ENCODE results near the gene SOST.

The SOST gene

GRCh38 chr17:43728081-43728480 is 30.5 kb downstream of the SOST start:
- Histone ChIP-seq H3K9ac (ENCODE audit: low read length) (no peak overlapping the region), H3K36me3 (replicated peaks; ENCODE audit: low read depth, low read length) (no peaks in the 10 kb centered on the region), H3K9me3 (ENCODE audit: insufficient read depth, low read length) (no peaks in the 10 kb centered on the region), H3K4me1 (ENCODE audit: low read length) (no peaks in the 10 kb centered on the region), H3K4me3 (ENCODE audit: low read length) (no peak overlapping the region), H3K27ac (ENCODE audit: low read length) (no peak overlapping the region), H3K4me2 (ENCODE audit: low read length) (no peak overlapping the region), H3K27me3 (ENCODE audit: low read depth, low read length) (no peaks in the 10 kb centered on the region), H4K20me1 (ENCODE audit: insufficient read depth, low read length) (no peaks in the 10 kb centered on the region), H2AFZ (ENCODE audit: low read depth, low read length) (no peak overlapping the region), H3K79me2 (ENCODE audit: low read length) (no peaks in the 10 kb centered on the region)
- TF ChIP-seq EZH2phosphoT487 (IDR thresholded peaks at IDR 0.05; ENCODE audit: low read depth): no peak
- TF ChIP-seq, protein P1, sequence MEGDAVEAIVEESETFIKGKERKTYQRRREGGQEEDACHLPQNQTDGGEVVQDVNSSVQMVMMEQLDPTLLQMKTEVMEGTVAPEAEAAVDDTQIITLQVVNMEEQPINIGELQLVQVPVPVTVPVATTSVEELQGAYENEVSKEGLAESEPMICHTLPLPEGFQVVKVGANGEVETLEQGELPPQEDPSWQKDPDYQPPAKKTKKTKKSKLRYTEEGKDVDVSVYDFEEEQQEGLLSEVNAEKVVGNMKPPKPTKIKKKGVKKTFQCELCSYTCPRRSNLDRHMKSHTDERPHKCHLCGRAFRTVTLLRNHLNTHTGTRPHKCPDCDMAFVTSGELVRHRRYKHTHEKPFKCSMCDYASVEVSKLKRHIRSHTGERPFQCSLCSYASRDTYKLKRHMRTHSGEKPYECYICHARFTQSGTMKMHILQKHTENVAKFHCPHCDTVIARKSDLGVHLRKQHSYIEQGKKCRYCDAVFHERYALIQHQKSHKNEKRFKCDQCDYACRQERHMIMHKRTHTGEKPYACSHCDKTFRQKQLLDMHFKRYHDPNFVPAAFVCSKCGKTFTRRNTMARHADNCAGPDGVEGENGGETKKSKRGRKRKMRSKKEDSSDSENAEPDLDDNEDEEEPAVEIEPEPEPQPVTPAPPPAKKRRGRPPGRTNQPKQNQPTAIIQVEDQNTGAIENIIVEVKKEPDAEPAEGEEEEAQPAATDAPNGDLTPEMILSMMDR (IDR thresholded peaks at IDR 0.05; ENCODE audit: low read depth, low read length): no peak

- Histone ChIP-seq H3K4me3 (ENCODE audit: low read length) (no peak overlapping the region), H3K9me3 (ENCODE audit: insufficient read depth, low read length) (no peaks in the 10 kb centered on the region), H3K9ac (ENCODE audit: low read length) (no peak overlapping the region), H3K36me3 (replicated peaks; ENCODE audit: low read depth, low read length) (no peaks in the 10 kb centered on the region), H3K27ac (ENCODE audit: low read length) (no peak overlapping the region), H2AFZ (ENCODE audit: low read depth, low read length) (no peak overlapping the region), H3K79me2 (ENCODE audit: low read length) (no peaks in the 10 kb centered on the region), H3K4me2 (ENCODE audit: low read length) (no peak overlapping the region), H3K4me1 (ENCODE audit: low read length) (peaks cover 18% of the 10 kb centered on the region), H3K27me3 (ENCODE audit: low read depth, low read length) (no peaks in the 10 kb centered on the region), H4K20me1 (ENCODE audit: insufficient read depth, low read length) (no peaks in the 10 kb centered on the region)
- no peak for TF ChIP-seq EZH2phosphoT487 (IDR thresholded peaks at IDR 0.05; ENCODE audit: low read depth)
- TF ChIP-seq, protein P1 (IDR thresholded peaks at IDR 0.05; ENCODE audit: low read depth, low read length): no peak
Observed at GRCh38 chr17:43723697-43724359, 34.8 kb downstream of the SOST start.

DNA sequence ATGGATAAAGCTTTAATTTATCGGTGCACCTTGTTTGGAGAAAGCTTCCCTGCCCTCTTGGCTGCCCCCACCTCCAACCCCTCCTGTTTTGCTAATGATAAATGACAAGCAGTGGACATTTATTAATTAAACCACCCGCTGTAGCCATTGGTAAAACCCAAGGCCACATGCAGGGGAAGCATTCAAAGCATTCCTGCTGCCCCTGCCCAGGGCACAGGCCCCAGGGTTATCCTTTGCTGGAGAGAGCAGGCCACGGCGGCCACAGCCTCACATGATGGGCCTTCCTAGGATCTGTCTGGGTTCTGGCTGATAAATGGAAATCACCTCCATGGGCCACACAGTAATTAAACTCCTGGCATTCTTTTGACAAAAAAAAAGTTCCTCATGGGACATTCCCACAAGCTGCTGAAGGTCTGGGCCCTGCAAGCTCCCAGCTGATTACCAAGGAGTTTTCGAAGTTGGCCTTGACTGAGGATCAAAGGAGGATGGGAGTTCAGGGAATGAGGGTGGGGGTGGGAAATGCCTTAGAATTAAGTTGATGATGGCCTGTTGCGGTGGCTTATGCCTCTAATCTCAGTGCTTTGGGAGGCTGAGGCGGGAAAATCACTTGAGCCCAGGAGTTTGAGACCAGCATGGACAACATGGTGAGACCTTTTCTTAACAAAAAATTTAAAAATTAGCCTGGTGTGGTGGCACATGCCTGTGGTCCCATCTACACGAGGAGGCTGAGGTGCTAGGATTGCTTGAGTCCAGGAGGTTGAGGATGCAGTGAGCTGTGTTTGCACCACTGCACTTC is 35.5 kb downstream of the SOST start:
- H3K36me3 ChIP-seq (replicated peaks; ENCODE audit: low read depth, low read length): no peaks in the 10 kb centered on the region
- no peak overlapping the region for H2AFZ ChIP-seq (ENCODE audit: low read depth, low read length)
- no peak overlapping the region for H3K9ac ChIP-seq (ENCODE audit: low read length)
- no peak overlapping the region for H3K27ac ChIP-seq (ENCODE audit: low read length)
- TF ChIP-seq, protein P1 (IDR thresholded peaks at IDR 0.05; ENCODE audit: low read depth, low read length): no peak
- TF ChIP-seq EZH2phosphoT487 (IDR thresholded peaks at IDR 0.05; ENCODE audit: low read depth): no peak
- no peak overlapping the region for H3K4me2 ChIP-seq (ENCODE audit: low read length)
- H3K4me3 ChIP-seq (ENCODE audit: low read length): no peak overlapping the region
- H4K20me1 ChIP-seq (ENCODE audit: insufficient read depth, low read length): no peaks in the 10 kb centered on the region
- H3K4me1 ChIP-seq (ENCODE audit: low read length): peaks cover 18% of the 10 kb centered on the region
- H3K27me3 ChIP-seq (ENCODE audit: low read depth, low read length): no peaks in the 10 kb centered on the region
- H3K79me2 ChIP-seq (ENCODE audit: low read length): no peaks in the 10 kb centered on the region
- no peaks in the 10 kb centered on the region for H3K9me3 ChIP-seq (ENCODE audit: insufficient read depth, low read length)

- TF ChIP-seq EZH2phosphoT487 (IDR thresholded peaks at IDR 0.05; ENCODE audit: low read depth): no peak
- TF ChIP-seq, protein P1 (IDR thresholded peaks at IDR 0.05; ENCODE audit: low read depth, low read length): no peak
- peaks cover 18% of the 10 kb centered on the region for H3K4me1 ChIP-seq (ENCODE audit: low read length)
- H3K4me3 ChIP-seq (ENCODE audit: low read length): no peak overlapping the region
- H3K27me3 ChIP-seq (ENCODE audit: low read depth, low read length): no peaks in the 10 kb centered on the region
- no peak overlapping the region for H3K27ac ChIP-seq (ENCODE audit: low read length)
- H2AFZ ChIP-seq (ENCODE audit: low read depth, low read length): no peak overlapping the region
- H3K79me2 ChIP-seq (ENCODE audit: low read length): no peaks in the 10 kb centered on the region
- no peak overlapping the region for H3K4me2 ChIP-seq (ENCODE audit: low read length)
- H3K9ac ChIP-seq (ENCODE audit: low read length): no peak overlapping the region
- H3K36me3 ChIP-seq (replicated peaks; ENCODE audit: low read depth, low read length): no peaks in the 10 kb centered on the region
- H4K20me1 ChIP-seq (ENCODE audit: insufficient read depth, low read length): no peaks in the 10 kb centered on the region
- H3K9me3 ChIP-seq (ENCODE audit: insufficient read depth, low read length): no peaks in the 10 kb centered on the region
Observed at GRCh38 chr17:43722269-43722619, 36.3 kb downstream of the SOST start.

Measured in OCI-LY3 (cell line).